K562 (cell line): ENCODE data around the gene PDIA4. TPM values are rescaled to one million over a fixed set of nuclear protein-coding genes. Genes with fewer than 3 reads are reported as not detected.

ENCODE experiments used
- ATF1 ChIP-seq, 2 experiments: fragments of 450-650 bp in 1 of 2; IDR thresholded peaks; 2 replicates each; pipeline ENCODE4 v1.6.1; 2016; ENCODE audit warnings: missing compliant biosample characterization in 1 of 2, missing genetic modification characterization in 1 of 2
- CHD1 ChIP-seq: fragments of 200-600 bp; sonication (generic); IDR thresholded peaks from one replicate; pipeline ENCODE4 v1.6.1; 2012; ENCODE audit warnings: mild to moderate bottlenecking, moderate library complexity, low read length, inconsistent platforms
- EZH2 ChIP-seq: IDR thresholded peaks from 2 replicates; pipeline ENCODE4 v1.6.1; 2012; ENCODE audit warnings: low read depth, mild to moderate bottlenecking, inconsistent platforms, low read length, borderline replicate concordance
- FUS ChIP-seq: fragments of 200-400 bp; formaldehyde crosslinking; optimal IDR thresholded peaks from 2 replicates; pipeline ENCODE3; 2017; ENCODE audit warnings: low read depth, low read length
- HNRNPUL1 ChIP-seq: fragments of 200-400 bp; formaldehyde crosslinking; IDR thresholded peaks from 2 replicates; pipeline ENCODE4 v1.6.1; 2017; ENCODE audit warnings: low read length
- LARP7 ChIP-seq: fragments of 450-650 bp; IDR thresholded peaks from 2 replicates; pipeline ENCODE4 v1.6.1; 2016
- MBD2 ChIP-seq: sonication (generic); IDR thresholded peaks from 2 replicates; pipeline ENCODE4 v1.6.1; 2016; ENCODE audit warnings: low read depth, borderline replicate concordance
- NCOA1 ChIP-seq: fragments of 450-650 bp; IDR thresholded peaks from 2 replicates; pipeline ENCODE4 v1.6.1; 2016; ENCODE audit warnings: low read depth
- NR4A1 ChIP-seq, 2 experiments: fragments of 250-450 bp in 1 of 2; fragments of 450-650 bp in 1 of 2; sonication (Bioruptor Pico) in 1 of 2; IDR thresholded peaks; 2 replicates each; pipeline versions ENCODE4 v1.4.0 to v1.6.1; 2016 to 2020; ENCODE audit warnings: mild to moderate bottlenecking in 2 of 2, missing compliant biosample characterization in 1 of 2, missing genetic modification characterization in 1 of 2, moderate library complexity in 1 of 2
- PHF20 ChIP-seq: fragments of 450-650 bp; IDR thresholded peaks from 2 replicates; pipeline ENCODE4 v1.6.1; 2018; ENCODE audit not compliant: partially characterized antibody
- PRPF4 ChIP-seq: fragments of 200-400 bp; formaldehyde crosslinking; IDR thresholded peaks from one replicate; pipeline ENCODE4 v1.6.1; 2017; ENCODE audit warnings: low read length, low read depth, mild to moderate bottlenecking; ENCODE audit not compliant: insufficient read depth, poor library complexity, severe bottlenecking
- PTBP1 ChIP-seq: fragments of 200-400 bp; formaldehyde crosslinking; IDR thresholded peaks from 2 replicates; pipeline ENCODE4 v1.6.1; 2017; ENCODE audit warnings: low read depth, low read length
- RFX7 ChIP-seq: fragments of 250-450 bp; sonication (Bioruptor Pico); IDR thresholded peaks from 2 replicates; pipeline ENCODE4 v1.5.1; 2021; ENCODE audit warnings: mild to moderate bottlenecking
- ZNF121 ChIP-seq: sonication (generic); formaldehyde crosslinking; conservative IDR thresholded peaks from 2 replicates; pipeline ENCODE4 v1.8.0; 2022; ENCODE audit warnings: missing genetic modification reagents
- ZNF263 ChIP-seq: sonication (generic); formaldehyde crosslinking; IDR thresholded peaks from 2 replicates; pipeline ENCODE4 v1.8.0; 2022; ENCODE audit warnings: mild to moderate bottlenecking, missing genetic modification reagents, borderline replicate concordance
- ZNF318 ChIP-seq, 2 experiments: fragments of 450-650 bp; IDR thresholded peaks; 2 replicates each; pipeline ENCODE4 v1.6.1; 2016; ENCODE audit warnings: mild to moderate bottlenecking in 2 of 2, borderline replicate concordance in 1 of 2, low read depth in 1 of 2, moderate library complexity in 1 of 2
- ZNF395 ChIP-seq: fragments of 200-800 bp; sonication (Bioruptor generic); IDR thresholded peaks from 2 replicates; pipeline ENCODE4 v1.6.1; 2017; ENCODE audit warnings: missing genetic modification characterization, missing compliant biosample characterization
- ZNF695 ChIP-seq: fragments of 450-650 bp; formaldehyde crosslinking; IDR thresholded peaks from 2 replicates; pipeline ENCODE4 v1.4.0; 2020; ENCODE audit warnings: mild to moderate bottlenecking, moderate library complexity
- ZNF830 ChIP-seq: fragments of 250-450 bp; sonication (Bioruptor Pico); IDR thresholded peaks from 2 replicates; pipeline ENCODE4 v1.5.0; 2021; ENCODE audit warnings: mild to moderate bottlenecking
- polyA plus RNA-seq, 8 experiments: library from polyadenylated mRNA; depleted of rRNA in 4 of 8; stranded (reverse) in 5 of 8; unstranded in 3 of 8; fragments of >200 nt; fragmentation: Nextera tagmentation in 2 of 8; fragmentation: Illumina TruSeq in 1 of 8; extraction: Ambion mirVana in 2 of 8; extraction: Trizol in 1 of 8; gene quantifications; 2 replicates each; pipeline versions ENCODE4 v1.2.1 to v1.2.3, GENCODE V29; 2011 to 2014; ENCODE audit warnings: inconsistent platforms in 1 of 8, missing spikeins in 1 of 8
- total RNA-seq, 7 experiments: library from RNA; depleted of rRNA in 6 of 7; stranded (reverse); fragments of >200 nt in 6 of 7; fragmentation: Illumina TruSeq in 2 of 7; extraction: Trizol in 2 of 7; gene quantifications; 2 replicates each; pipeline versions ENCODE4 v1.2.1 to v1.2.3, GENCODE V29; 2011 to 2021; ENCODE audit warnings: low replicate concordance in 1 of 7

Gene PDIA4
- total and polyA plus RNA-seq, 9 of the 15 experiments (the other 6 are each of a cell fraction or from before 2014, with no cell fraction given): 9.1 to 175 (median 146) TPM

GRCh38 chr7:149027611-149028345, 527 bp downstream of the PDIA4 start (continued):
- TF ChIP-seq HNRNPUL1 (no peak), PHF20 (no peak), PTBP1 (no peak), PRPF4 (no peak), NCOA1 (no peak), NR4A1 (CRISPR knock-in tag; IDR thresholded peaks at IDR 0.05) (no peak), NR4A1 (tag; IDR thresholded peaks at IDR 0.05) (peak; percentile 38; the same call in 1 of the 2 replicates), ZNF830 (CRISPR knock-in tag) (no peak), ZNF318 (IDR thresholded peaks at IDR 0.05; ENCODE audit: borderline replicate concordance in 1 of 2, low read depth in 1 of 2) (no peak), FUS (no peak), MBD2 (no peak), ZNF121 (CRISPR knock-in tag) (peak; percentile 43; the same call in 1 of the 2 replicates), EZH2 (no peak), RFX7 (CRISPR knock-in tag) (no peak), CHD1 (peak; percentile 99), LARP7 (no peak; the same call in 1 of the 2 replicates), ZNF395 (CRISPR knock-in tag) (no peak), ATF1 (CRISPR knock-in tag; IDR thresholded peaks at IDR 0.05) (no peak), ATF1 (tag; IDR thresholded peaks at IDR 0.05) (no peak), ZNF263 (no peak), ZNF695 (CRISPR knock-in tag) (no peak)
